Myocyte (in vitro differentiated cells): Measurements from ENCODE around the gene NTSR1. TPM values are rescaled to one million over a fixed set of nuclear protein-coding genes. Genes with fewer than 3 reads are reported as not detected.

Experiments used
- DNase-seq: peaks from one replicate; pipeline ENCODE4 v3.0.0-alpha.2; 2012; ENCODE audit warnings: low read depth
- total RNA-seq: library from RNA; depleted of rRNA; stranded (reverse); fragments of >200 nt; gene quantifications from 2 replicates; pipeline ENCODE4 v1.2.3, GENCODE V29; 2014

The NTSR1 gene
- total RNA-seq, 1 donor from 2014 or later = not detected

DNA sequence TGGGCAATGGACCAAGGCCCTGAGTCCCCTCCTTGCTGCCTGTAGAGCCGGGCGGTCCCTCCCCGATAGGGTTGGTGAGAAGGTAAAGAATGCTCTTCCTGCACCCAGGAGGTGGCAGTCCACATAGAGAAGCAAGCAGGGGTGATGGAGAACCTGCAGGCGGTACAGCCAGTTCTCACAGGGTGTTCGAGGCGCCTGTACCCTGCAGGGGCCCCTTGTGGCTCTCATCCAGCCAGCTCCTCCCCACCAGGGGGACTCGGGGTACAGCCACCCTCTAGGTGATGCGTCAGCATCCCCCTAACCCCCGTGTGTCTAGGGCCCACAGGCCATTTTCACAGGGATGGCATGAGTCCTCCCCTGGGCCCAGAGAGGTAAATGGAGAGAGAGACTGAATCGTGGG lies 103.1 kb downstream of the NTSR1 start:
- no peak for DNase-seq

Other genes with a start within 250 kb of the NTSR1 start
- gene GATA5, start 232.8 kb upstream of the NTSR1 start, total RNA-seq = not detected in 2 replicates
- 0.11 and 0.16 TPM in 2 replicates for gene SLCO4A1, start 66.3 kb upstream of the NTSR1 start, total RNA-seq
- gene MRGBP, start 87.6 kb downstream of the NTSR1 start, total RNA-seq = 13.5 and 14.0 TPM in 2 replicates
- 29.1 and 35.7 TPM in 2 replicates for gene OGFR, start 96.0 kb downstream of the NTSR1 start, total RNA-seq
- gene COL9A3, start 108.2 kb downstream of the NTSR1 start, total RNA-seq = 0.05 TPM in 1 of 2 replicates, not detected in the other
- 9.3 and 12.5 TPM in 2 replicates for gene TCFL5, start 153.0 kb downstream of the NTSR1 start, total RNA-seq
- 31.9 and 33.8 TPM in 2 replicates for gene DIDO1, start 217.7 kb downstream of the NTSR1 start, total RNA-seq
- gene GID8, start 229.3 kb downstream of the NTSR1 start, total RNA-seq = 27.9 and 28.8 TPM in 2 replicates
- 0.16 TPM in 1 of 2 replicates, not detected in the other for gene SLC17A9, start 243.9 kb downstream of the NTSR1 start, total RNA-seq